Neutrophil (primary cell): Measurements from ENCODE around the gene EIF3K.

Experiments
- H3K27ac ChIP-seq: fragments of 200-600 bp; sonication (generic); 2 replicates; pipeline ENCODE4 v1.5.1; 2016; ENCODE audit warnings: mild to moderate bottlenecking, moderate library complexity
- H3K27me3 ChIP-seq: fragments of 200-600 bp; sonication (generic); 2 replicates; pipeline ENCODE4 v1.6.0; 2016; ENCODE audit warnings: mild to moderate bottlenecking
- H3K36me3 ChIP-seq: fragments of 200-600 bp; sonication (generic); 2 replicates; pipeline ENCODE4 v1.5.1; 2017
- H3K4me1 ChIP-seq, 2 experiments: fragments of 200-600 bp in 1 of 2; sonication (generic) in 1 of 2; 1 replicate in 1 of 2; 2 replicates in 1 of 2; pipeline versions ENCODE4 v1.5.1 to v1.6.1; 2013 to 2016; ENCODE audit warnings: low read depth in 1 of 2, low read length in 1 of 2, mild to moderate bottlenecking in 1 of 2, moderate library complexity in 1 of 2; ENCODE audit not compliant: control insufficient read depth in 1 of 2, insufficient read depth in 1 of 2
- H3K4me3 ChIP-seq, 2 experiments: fragments of 200-600 bp in 1 of 2; sonication (generic) in 1 of 2; 1 replicate in 1 of 2; 2 replicates in 1 of 2; pipeline ENCODE4 v1.5.1; 2013 to 2016; ENCODE audit warnings: low read depth in 1 of 2, low read length in 1 of 2, mild to moderate bottlenecking in 1 of 2, moderate library complexity in 1 of 2
- H3K9me3 ChIP-seq: fragments of 200-600 bp; sonication (generic); 2 replicates; pipeline ENCODE4 v1.5.1; 2016
- CTCF ChIP-seq: fragments of 200-600 bp; sonication (generic); IDR thresholded peaks from 2 replicates; pipeline ENCODE4 v1.5.1; 2016; ENCODE audit warnings: antibody characterized with exemption

Gene EIF3K

GRCh38 chr19:38684862-38685665 is 66.1 kb downstream of the EIF3K start:
- peaks cover under 1% of the 10 kb centered on the region for H3K36me3 ChIP-seq
- H3K27ac ChIP-seq: peak overlapping the region; percentile 81
- H3K4me3 ChIP-seq: no peak overlapping the region
- peaks cover 77 to 80% of the 10 kb centered on the region in 2 experiments for H3K4me1 ChIP-seq
- TF ChIP-seq CTCF: no peak
- H3K9me3 ChIP-seq: no peaks in the 10 kb centered on the region
- no peaks in the 10 kb centered on the region for H3K27me3 ChIP-seq

GRCh38 chr19:38685666-38686529 is 66.9 kb downstream of the EIF3K start:
- Histone ChIP-seq H3K27ac (peak overlapping the region; percentile 81), H3K4me3 (no peak overlapping the region)
- no peak for TF ChIP-seq CTCF

GRCh38 chr19:38686530-38686888 is 67.5 kb downstream of the EIF3K start:
- H3K27me3 ChIP-seq: no peaks in the 10 kb centered on the region
- TF ChIP-seq CTCF: no peak
- no peaks in the 10 kb centered on the region for H3K9me3 ChIP-seq
- H3K4me3 ChIP-seq: no peak overlapping the region
- H3K27ac ChIP-seq: peak overlapping the region; percentile 81
- peaks cover 66 to 77% of the 10 kb centered on the region in 2 experiments for H3K4me1 ChIP-seq
- H3K36me3 ChIP-seq: peaks cover 6% of the 10 kb centered on the region

More at GRCh38 chr19:38685666-38686529, 66.9 kb downstream of the EIF3K start:
- no peaks in the 10 kb centered on the region for H3K9me3 ChIP-seq
- peaks cover 6% of the 10 kb centered on the region for H3K36me3 ChIP-seq
- no peaks in the 10 kb centered on the region for H3K27me3 ChIP-seq
- peaks cover 72 to 80% of the 10 kb centered on the region in 2 experiments for H3K4me1 ChIP-seq
